HG02759 (cell line): ENCODE data around the gene TNFRSF6B.

Experiments
- ATAC-seq: cut with Tn5 transposase; IDR thresholded peaks from one replicate; pipeline ENCODE4 v1.9.1; 2021; ENCODE audit warnings: mild to moderate bottlenecking, moderate library complexity; ENCODE audit not compliant: unreplicated experiment

TNFRSF6B gene

GRCh38 chr20:63746751-63747315 is 50.4 kb downstream of the TNFRSF6B start:
- ATAC-seq, result no peak

DNA sequence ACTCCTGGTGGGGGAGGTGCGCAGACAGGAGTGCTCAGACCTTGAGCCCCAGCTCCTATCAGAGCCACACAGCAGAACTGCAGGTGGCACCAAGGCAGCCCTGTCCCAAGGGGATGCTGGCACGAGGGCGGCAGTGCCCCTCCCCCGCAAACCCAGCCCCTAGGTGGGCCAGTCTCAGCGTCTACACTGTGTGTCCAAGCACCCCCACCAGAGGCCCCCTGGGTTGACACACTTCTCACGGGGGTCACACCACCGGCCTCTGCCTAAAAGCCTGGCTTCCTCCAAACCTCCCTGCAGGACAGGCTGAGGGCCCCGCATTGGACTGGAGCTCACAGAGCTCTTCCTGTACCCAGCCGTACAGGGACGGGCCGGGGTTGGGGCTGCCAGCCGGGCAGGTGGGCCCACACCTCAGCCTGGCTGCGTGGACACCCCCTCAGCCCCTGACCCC is 51.2 kb downstream of the TNFRSF6B start:
- ATAC-seq, result no peak
